WTC11 (cell line): ENCODE measurements around the gene OR1K1. TPM values are rescaled to one million over a fixed set of nuclear protein-coding genes. Genes with fewer than 3 reads are reported as not detected.

ENCODE experiments used
- ATAC-seq: fragments of 200-7000 bp; cut with Tn5 transposase; 2 replicates; pipeline ENCODE4 v1.10.0; 2021; ENCODE audit warnings: mild to moderate bottlenecking, moderate library complexity
- CTCF ChIA-PET: fragments of 300-600 bp; sonication (Branson Sonifier 250); formaldehyde crosslinking; loops from one replicate; lab custom pipeline; 2021; ENCODE audit warnings: antibody characterized with exemption; lab: Charles Lee
- POLR2A ChIA-PET: fragments of 350-600 bp; sonication (Branson Sonifier 250); formaldehyde crosslinking; loops from one replicate; lab custom pipeline; 2021; ENCODE audit warnings: antibody characterized with exemption; lab: Charles Lee
- DNase-seq: peaks from one replicate; pipeline ENCODE4 v3.0.0; 2021; ENCODE audit warnings: low spot score
- H3K27ac Mint-ChIP-seq: 2 replicates; pipeline ENCODE4 v1.8.0; 2021; ENCODE audit warnings: mixed read lengths
- H3K27me3 Mint-ChIP-seq: 2 replicates; pipeline ENCODE4 v1.8.0; 2021; ENCODE audit warnings: low read depth, mild to moderate bottlenecking, moderate library complexity, mixed read lengths
- H3K36me3 Mint-ChIP-seq: 2 replicates; pipeline ENCODE4 v1.8.0; 2021; ENCODE audit warnings: mixed read lengths
- H3K4me1 Mint-ChIP-seq: 2 replicates; pipeline ENCODE4 v1.8.0; 2022; ENCODE audit warnings: mixed read lengths
- H3K4me3 Mint-ChIP-seq: 2 replicates; pipeline ENCODE4 v1.8.0; 2021; ENCODE audit warnings: mild to moderate bottlenecking, moderate library complexity, mixed read lengths
- H3K9me3 Mint-ChIP-seq: 2 replicates; pipeline ENCODE4 v1.8.0; 2021; ENCODE audit warnings: mixed read lengths
- EMX1 ChIP-seq: fragments of 250-450 bp; sonication (Bioruptor Pico); IDR thresholded peaks from 2 replicates; pipeline ENCODE4 v1.8.0; 2021; ENCODE audit warnings: mild to moderate bottlenecking
- ESRRA ChIP-seq: sonication (generic); formaldehyde crosslinking; IDR thresholded peaks from 2 replicates; pipeline ENCODE4 v1.8.1; 2022; ENCODE audit warnings: mild to moderate bottlenecking, missing genetic modification reagents, borderline replicate concordance
- FOXP1 ChIP-seq: sonication (generic); formaldehyde crosslinking; IDR thresholded peaks from 2 replicates; pipeline ENCODE4 v1.8.0; 2022; ENCODE audit warnings: missing genetic modification reagents, mild to moderate bottlenecking, moderate library complexity, borderline replicate concordance
- FOXP4 ChIP-seq: sonication (generic); formaldehyde crosslinking; IDR thresholded peaks from 2 replicates; pipeline ENCODE4 v1.8.0; 2022; ENCODE audit warnings: mild to moderate bottlenecking, missing genetic modification reagents
- JAZF1 ChIP-seq: fragments of 250-450 bp; sonication (Bioruptor Pico); IDR thresholded peaks from 2 replicates; pipeline ENCODE4 v1.9.0; 2021; ENCODE audit warnings: moderate library complexity, mild to moderate bottlenecking, inconsistent platforms
- KAT7 ChIP-seq: sonication (generic); formaldehyde crosslinking; IDR thresholded peaks from 2 replicates; pipeline ENCODE4 v1.8.1; 2023; ENCODE audit warnings: missing genetic modification reagents, mild to moderate bottlenecking, borderline replicate concordance
- NFYB ChIP-seq: sonication (generic); formaldehyde crosslinking; conservative IDR thresholded peaks from 2 replicates; pipeline ENCODE4 v1.8.0; 2022; ENCODE audit warnings: low read depth, missing genetic modification reagents
- PRRX2 ChIP-seq: fragments of 250-450 bp; sonication (Bioruptor Pico); IDR thresholded peaks from 2 replicates; pipeline ENCODE4 v1.8.0; 2021; ENCODE audit warnings: mild to moderate bottlenecking
- TP53 ChIP-seq: sonication (generic); formaldehyde crosslinking; IDR thresholded peaks from 2 replicates; pipeline ENCODE4 v1.8.1; 2023; ENCODE audit warnings: mild to moderate bottlenecking, missing genetic modification reagents
- ZBTB43 ChIP-seq: sonication (generic); formaldehyde crosslinking; IDR thresholded peaks from 2 replicates; pipeline ENCODE4 v1.8.1; 2023; ENCODE audit warnings: mild to moderate bottlenecking, missing genetic modification reagents
- ZNF416 ChIP-seq: fragments of 250-450 bp; sonication (Bioruptor Pico); IDR thresholded peaks from 2 replicates; pipeline ENCODE4 v1.9.0; 2021; ENCODE audit warnings: mild to moderate bottlenecking, inconsistent platforms
- ZNF532 ChIP-seq: fragments of 250-450 bp; sonication (Bioruptor Pico); IDR thresholded peaks from 2 replicates; pipeline ENCODE4 v1.9.0; 2021; ENCODE audit warnings: mild to moderate bottlenecking, borderline replicate concordance
- ZNF671 ChIP-seq: fragments of 250-450 bp; sonication (Bioruptor Pico); IDR thresholded peaks from 2 replicates; pipeline ENCODE4 v1.8.0; 2021; ENCODE audit warnings: mild to moderate bottlenecking
- total RNA-seq: library from RNA; stranded (reverse); gene quantifications from 3 replicates; pipeline ENCODE4 v1.2.3, GENCODE V29; 2021
- TF ChIP-seq, protein P1 (sequence below): sonication (generic); formaldehyde crosslinking; IDR thresholded peaks from 2 replicates; pipeline ENCODE4 v1.8.0; 2023; ENCODE audit warnings: missing genetic modification reagents, mild to moderate bottlenecking, borderline replicate concordance
- TF ChIP-seq, protein P2 (sequence below): sonication (generic); formaldehyde crosslinking; IDR thresholded peaks from 2 replicates; pipeline ENCODE4 v1.8.1; 2022; ENCODE audit warnings: low read depth, missing genetic modification reagents, borderline replicate concordance
- TF ChIP-seq, protein P3 (sequence below): fragments of 250-450 bp; sonication (Bioruptor Pico); conservative IDR thresholded peaks from 2 replicates; pipeline ENCODE4 v1.9.0; 2021; ENCODE audit warnings: mild to moderate bottlenecking
- TF ChIP-seq, protein P4 (sequence below): sonication (generic); formaldehyde crosslinking; IDR thresholded peaks from 2 replicates; pipeline ENCODE4 v1.8.1; 2023; ENCODE audit warnings: mild to moderate bottlenecking, missing genetic modification reagents, moderate library complexity

Gene OR1K1
- total RNA-seq, 1 experiment from 2014 or later = not detected

GRCh38 chr9:122777052-122777451 lies 22.9 kb upstream of the OR1K1 start (continued):
- TF ChIP-seq, protein P1, sequence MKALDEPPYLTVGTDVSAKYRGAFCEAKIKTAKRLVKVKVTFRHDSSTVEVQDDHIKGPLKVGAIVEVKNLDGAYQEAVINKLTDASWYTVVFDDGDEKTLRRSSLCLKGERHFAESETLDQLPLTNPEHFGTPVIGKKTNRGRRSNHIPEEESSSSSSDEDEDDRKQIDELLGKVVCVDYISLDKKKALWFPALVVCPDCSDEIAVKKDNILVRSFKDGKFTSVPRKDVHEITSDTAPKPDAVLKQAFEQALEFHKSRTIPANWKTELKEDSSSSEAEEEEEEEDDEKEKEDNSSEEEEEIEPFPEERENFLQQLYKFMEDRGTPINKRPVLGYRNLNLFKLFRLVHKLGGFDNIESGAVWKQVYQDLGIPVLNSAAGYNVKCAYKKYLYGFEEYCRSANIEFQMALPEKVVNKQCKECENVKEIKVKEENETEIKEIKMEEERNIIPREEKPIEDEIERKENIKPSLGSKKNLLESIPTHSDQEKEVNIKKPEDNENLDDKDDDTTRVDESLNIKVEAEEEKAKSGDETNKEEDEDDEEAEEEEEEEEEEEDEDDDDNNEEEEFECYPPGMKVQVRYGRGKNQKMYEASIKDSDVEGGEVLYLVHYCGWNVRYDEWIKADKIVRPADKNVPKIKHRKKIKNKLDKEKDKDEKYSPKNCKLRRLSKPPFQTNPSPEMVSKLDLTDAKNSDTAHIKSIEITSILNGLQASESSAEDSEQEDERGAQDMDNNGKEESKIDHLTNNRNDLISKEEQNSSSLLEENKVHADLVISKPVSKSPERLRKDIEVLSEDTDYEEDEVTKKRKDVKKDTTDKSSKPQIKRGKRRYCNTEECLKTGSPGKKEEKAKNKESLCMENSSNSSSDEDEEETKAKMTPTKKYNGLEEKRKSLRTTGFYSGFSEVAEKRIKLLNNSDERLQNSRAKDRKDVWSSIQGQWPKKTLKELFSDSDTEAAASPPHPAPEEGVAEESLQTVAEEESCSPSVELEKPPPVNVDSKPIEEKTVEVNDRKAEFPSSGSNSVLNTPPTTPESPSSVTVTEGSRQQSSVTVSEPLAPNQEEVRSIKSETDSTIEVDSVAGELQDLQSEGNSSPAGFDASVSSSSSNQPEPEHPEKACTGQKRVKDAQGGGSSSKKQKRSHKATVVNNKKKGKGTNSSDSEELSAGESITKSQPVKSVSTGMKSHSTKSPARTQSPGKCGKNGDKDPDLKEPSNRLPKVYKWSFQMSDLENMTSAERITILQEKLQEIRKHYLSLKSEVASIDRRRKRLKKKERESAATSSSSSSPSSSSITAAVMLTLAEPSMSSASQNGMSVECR = no peak
- TF ChIP-seq TP53 (CRISPR knock-in tag) (no peak), ZBTB43 (CRISPR knock-in tag) (no peak), ZNF671 (CRISPR knock-in tag) (no peak), NFYB (CRISPR knock-in tag) (no peak), JAZF1 (no peak), EMX1 (CRISPR knock-in tag) (no peak), PRRX2 (CRISPR knock-in tag) (no peak), ZNF416 (CRISPR knock-in tag) (no peak), ESRRA (CRISPR knock-in tag) (no peak), KAT7 (CRISPR knock-in tag) (no peak)
- TF ChIP-seq, protein P2, sequence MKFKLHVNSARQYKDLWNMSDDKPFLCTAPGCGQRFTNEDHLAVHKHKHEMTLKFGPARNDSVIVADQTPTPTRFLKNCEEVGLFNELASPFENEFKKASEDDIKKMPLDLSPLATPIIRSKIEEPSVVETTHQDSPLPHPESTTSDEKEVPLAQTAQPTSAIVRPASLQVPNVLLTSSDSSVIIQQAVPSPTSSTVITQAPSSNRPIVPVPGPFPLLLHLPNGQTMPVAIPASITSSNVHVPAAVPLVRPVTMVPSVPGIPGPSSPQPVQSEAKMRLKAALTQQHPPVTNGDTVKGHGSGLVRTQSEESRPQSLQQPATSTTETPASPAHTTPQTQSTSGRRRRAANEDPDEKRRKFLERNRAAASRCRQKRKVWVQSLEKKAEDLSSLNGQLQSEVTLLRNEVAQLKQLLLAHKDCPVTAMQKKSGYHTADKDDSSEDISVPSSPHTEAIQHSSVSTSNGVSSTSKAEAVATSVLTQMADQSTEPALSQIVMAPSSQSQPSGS (CRISPR knock-in tag) = no peak
- TF ChIP-seq, protein P3, sequence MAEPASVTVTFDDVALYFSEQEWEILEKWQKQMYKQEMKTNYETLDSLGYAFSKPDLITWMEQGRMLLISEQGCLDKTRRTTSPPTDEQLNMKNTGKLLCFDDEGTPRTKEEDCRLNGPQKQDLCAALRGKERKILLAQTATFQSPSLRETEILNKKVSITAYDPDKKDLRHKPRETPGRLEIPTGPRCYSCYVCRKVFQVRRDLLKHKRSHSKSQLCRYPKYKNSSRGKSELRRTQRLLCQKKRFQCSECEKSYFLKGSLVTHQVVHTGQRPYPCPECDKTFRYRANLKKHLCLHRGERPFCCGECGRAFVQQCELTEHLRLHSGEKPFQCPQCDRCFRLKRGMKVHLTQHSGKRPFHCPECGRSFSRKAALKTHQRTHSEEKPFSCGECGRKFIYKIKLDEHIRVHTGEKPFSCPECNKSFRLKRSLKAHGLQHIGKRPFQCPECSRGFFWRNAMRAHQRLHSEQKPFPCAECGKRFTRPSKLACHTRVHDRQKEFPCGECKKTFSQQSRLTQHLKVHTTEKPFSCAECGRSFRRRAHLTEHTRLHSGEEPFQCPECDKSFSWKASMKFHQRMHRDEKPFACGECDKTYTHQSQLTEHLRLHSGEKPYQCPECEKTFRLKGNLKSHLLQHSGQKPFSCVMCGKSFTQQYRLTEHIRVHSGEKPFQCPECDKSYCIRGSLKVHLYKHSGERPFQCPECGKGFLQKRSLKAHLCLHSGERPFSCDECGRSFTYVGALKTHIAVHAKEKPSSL (CRISPR knock-in tag) = no peak
- TF ChIP-seq, protein P4, sequence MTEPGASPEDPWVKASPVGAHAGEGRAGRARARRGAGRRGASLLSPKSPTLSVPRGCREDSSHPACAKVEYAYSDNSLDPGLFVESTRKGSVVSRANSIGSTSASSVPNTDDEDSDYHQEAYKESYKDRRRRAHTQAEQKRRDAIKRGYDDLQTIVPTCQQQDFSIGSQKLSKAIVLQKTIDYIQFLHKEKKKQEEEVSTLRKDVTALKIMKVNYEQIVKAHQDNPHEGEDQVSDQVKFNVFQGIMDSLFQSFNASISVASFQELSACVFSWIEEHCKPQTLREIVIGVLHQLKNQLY (CRISPR knock-in tag) = no peak

DNA sequence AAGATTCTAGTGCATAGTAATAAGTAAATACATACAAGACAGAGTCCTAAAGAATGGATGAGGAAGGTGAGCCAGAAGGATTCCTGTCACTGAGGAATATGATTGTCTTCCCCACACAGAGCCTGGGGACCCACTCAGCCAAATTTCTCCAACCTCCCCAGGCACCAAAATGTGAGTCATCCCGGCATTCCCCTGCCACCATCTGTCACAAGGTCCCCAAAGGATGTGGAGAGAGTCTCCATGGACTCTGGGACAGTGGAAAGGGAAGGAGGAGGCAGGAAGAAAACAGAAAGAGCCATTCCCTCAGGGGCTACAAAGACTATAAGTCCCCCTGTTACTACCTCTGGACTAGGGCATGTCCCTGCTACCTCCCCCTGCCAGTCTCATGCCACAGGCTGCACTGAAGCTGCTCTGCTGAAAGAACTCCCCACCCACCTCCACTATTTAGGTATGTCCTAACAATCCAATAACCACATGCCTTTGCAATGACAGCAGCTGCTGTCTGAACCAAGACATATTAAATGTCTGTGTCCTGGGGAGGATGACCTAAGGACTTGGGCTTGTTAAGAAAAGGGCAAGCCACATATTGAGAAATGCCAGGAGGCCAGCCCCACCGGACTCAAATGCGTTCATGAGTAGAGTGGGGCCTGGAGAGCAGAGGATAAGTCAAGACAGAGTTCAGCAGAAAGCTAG lies 21.8 kb upstream of the OR1K1 start:
- Mint-ChIP-seq H3K4me3 (no peak overlapping the region), H3K27ac (no peak overlapping the region), H3K36me3 (peaks cover 14% of the 10 kb centered on the region), H3K4me1 (no peaks in the 10 kb centered on the region), H3K9me3 (peaks cover 65% of the 10 kb centered on the region), H3K27me3 (peaks cover 20% of the 10 kb centered on the region)
- ATAC-seq (no peak), DNase-seq (no peak)
- CTCF ChIA-PET = interaction anchor here (1.0 kb wide), 1 partner anchor 279 kb away, joined by 4 read pairs; no protein-coding TSS in a partner anchor
- POLR2A ChIA-PET = no interaction called here
- TF ChIP-seq FOXP4 (no peak), JAZF1 (no peak), ZNF671 (CRISPR knock-in tag) (no peak), ZBTB43 (CRISPR knock-in tag) (no peak), EMX1 (CRISPR knock-in tag) (no peak), ZNF532 (CRISPR knock-in tag) (no peak), FOXP1 (no peak)
